ENCODE data around the gene MAPK8. TPM values are rescaled to one million over a fixed set of nuclear protein-coding genes. Genes with fewer than 3 reads are reported as not detected.
A peak's percentile ranks its signal among the peaks of the same experiment; 100 is the strongest.

MAPK8 gene
- total RNA-seq, 1 donor from 2014 or later, result 66.4 TPM

DNA sequence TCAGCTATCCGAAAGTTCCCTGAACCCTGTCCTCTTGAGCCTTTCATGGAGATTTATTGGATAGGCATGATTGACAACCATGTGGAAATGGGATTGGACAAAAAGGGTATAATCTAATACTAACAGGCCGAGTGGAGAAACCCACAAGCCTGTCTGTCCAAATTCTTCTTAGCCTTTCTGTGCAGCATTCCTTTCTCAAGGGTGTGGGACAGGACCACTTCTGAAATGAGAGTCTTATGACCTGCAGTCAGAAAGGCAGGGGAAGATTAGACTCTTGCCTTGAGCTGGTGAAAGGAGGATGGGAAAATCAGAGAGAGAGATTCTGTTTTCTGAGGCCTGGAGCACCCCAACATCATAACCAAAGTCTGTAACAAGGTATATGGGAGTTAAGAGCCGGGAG is 85.5 kb downstream of the MAPK8 start:
- no peaks in the 10 kb centered on the region for H3K27me3 Mint-ChIP-seq (ENCODE audit: low read depth)
- no peak for DNase-seq (ENCODE audit: low spot score in 2 of 2, unreplicated experiment in 2 of 2)
- H3K4me1 Mint-ChIP-seq, result peaks cover 16% of the 10 kb centered on the region
- no peak overlapping the region for H3K4me3 Mint-ChIP-seq
- no peak overlapping the region for H3K27ac Mint-ChIP-seq
- H3K9me3 Mint-ChIP-seq, result no peaks in the 10 kb centered on the region
- TF ChIP-seq, protein P1, sequence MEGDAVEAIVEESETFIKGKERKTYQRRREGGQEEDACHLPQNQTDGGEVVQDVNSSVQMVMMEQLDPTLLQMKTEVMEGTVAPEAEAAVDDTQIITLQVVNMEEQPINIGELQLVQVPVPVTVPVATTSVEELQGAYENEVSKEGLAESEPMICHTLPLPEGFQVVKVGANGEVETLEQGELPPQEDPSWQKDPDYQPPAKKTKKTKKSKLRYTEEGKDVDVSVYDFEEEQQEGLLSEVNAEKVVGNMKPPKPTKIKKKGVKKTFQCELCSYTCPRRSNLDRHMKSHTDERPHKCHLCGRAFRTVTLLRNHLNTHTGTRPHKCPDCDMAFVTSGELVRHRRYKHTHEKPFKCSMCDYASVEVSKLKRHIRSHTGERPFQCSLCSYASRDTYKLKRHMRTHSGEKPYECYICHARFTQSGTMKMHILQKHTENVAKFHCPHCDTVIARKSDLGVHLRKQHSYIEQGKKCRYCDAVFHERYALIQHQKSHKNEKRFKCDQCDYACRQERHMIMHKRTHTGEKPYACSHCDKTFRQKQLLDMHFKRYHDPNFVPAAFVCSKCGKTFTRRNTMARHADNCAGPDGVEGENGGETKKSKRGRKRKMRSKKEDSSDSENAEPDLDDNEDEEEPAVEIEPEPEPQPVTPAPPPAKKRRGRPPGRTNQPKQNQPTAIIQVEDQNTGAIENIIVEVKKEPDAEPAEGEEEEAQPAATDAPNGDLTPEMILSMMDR (IDR thresholded peaks at IDR 0.05; ENCODE audit: unreplicated experiment), result no peak
- no peaks in the 10 kb centered on the region for H3K36me3 Mint-ChIP-seq

DNA sequence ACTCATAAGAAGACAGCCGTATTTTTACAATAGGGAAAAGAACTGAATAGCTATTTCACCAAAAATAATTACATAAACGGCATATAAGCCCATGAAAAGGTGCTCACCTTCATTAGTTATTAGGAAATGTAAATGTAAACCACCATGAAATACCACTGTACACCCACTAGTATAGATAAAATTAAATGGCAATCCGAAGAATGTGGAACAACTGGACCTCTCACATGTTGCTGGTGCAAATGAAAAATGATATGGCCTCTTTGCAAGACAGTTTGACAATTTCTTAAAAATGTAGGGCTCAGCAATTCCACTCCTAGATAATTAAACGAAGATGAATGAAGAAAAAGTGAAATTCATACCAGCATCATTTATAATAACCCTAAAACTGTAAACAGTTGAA is 91.8 kb downstream of the MAPK8 start:
- H3K4me3 Mint-ChIP-seq, result no peak overlapping the region
- no peak overlapping the region for H3K27ac Mint-ChIP-seq
- no peaks in the 10 kb centered on the region for H3K27me3 Mint-ChIP-seq (ENCODE audit: low read depth)
- H3K36me3 Mint-ChIP-seq, result no peaks in the 10 kb centered on the region
- no peaks in the 10 kb centered on the region for H3K9me3 Mint-ChIP-seq
- TF ChIP-seq, protein P1 (IDR thresholded peaks at IDR 0.05; ENCODE audit: unreplicated experiment), result no peak
- no peak for DNase-seq (ENCODE audit: low spot score in 2 of 2, unreplicated experiment in 2 of 2)
- peaks cover 48% of the 10 kb centered on the region for H3K4me1 Mint-ChIP-seq

DNA sequence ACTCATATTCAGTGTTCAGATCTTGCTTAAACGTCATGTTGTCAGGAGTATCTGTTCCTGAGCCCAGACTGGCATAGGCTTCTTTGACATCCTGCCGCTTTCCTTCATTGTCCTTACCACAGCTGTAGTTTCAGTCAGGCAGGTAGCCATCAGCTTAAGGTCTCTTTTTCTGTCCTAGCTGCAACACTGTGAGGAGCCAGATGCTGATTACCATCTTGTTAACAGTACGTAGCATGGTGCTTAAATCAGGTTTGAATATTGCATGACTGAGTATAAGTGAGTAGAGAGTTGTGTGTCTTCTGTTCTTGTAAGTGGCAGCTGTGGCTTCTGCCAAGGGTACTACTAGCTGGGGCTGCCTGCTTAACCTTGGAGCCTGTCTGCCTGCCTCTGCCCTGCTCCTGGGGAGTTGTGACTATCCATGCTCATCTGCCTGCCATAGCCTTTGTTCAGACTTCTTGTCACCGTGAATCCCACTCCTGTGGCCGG is 92.6 kb downstream of the MAPK8 start:
- no peak overlapping the region for H3K4me3 Mint-ChIP-seq
- peak overlapping the region; percentile 71 for H3K27ac Mint-ChIP-seq

DNA sequence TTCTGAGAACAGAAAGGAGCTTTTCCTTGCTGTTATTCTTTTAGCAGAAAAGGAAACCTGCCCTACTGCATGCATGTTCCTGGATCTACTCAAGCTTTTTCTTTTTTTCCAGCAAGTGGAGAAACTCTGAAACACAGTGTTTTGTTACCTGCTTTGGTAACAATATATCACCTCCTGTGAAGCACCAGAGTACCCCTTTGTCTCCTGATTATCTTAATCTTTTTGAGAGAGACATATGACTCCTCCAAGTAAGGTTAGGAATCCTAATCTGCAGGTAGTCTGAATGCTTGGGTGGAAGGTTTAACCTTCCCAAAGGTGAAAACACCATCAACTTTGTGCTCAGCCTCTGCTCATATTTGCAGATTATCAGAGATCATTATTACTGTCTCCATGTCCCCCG is 93.1 kb downstream of the MAPK8 start:
- H3K9me3 Mint-ChIP-seq, result no peaks in the 10 kb centered on the region
- H3K36me3 Mint-ChIP-seq, result peaks cover 1% of the 10 kb centered on the region
- H3K27ac Mint-ChIP-seq, result peak overlapping the region; percentile 71
- H3K27me3 Mint-ChIP-seq (ENCODE audit: low read depth), result no peaks in the 10 kb centered on the region
- H3K4me3 Mint-ChIP-seq, result no peak overlapping the region
- peaks cover 48% of the 10 kb centered on the region for H3K4me1 Mint-ChIP-seq
- no peak for DNase-seq (ENCODE audit: low spot score in 2 of 2, unreplicated experiment in 2 of 2)
- TF ChIP-seq, protein P1 (IDR thresholded peaks at IDR 0.05; ENCODE audit: unreplicated experiment), result no peak

More for the DNA sequence above, 92.6 kb downstream of the MAPK8 start:
- TF ChIP-seq, protein P1 (IDR thresholded peaks at IDR 0.05; ENCODE audit: unreplicated experiment), result no peak
- Mint-ChIP-seq H3K27me3 (ENCODE audit: low read depth) (no peaks in the 10 kb centered on the region), H3K4me1 (peaks cover 48% of the 10 kb centered on the region), H3K9me3 (no peaks in the 10 kb centered on the region), H3K36me3 (no peaks in the 10 kb centered on the region)
- no peak for DNase-seq (ENCODE audit: low spot score in 2 of 2, unreplicated experiment in 2 of 2)

DNA sequence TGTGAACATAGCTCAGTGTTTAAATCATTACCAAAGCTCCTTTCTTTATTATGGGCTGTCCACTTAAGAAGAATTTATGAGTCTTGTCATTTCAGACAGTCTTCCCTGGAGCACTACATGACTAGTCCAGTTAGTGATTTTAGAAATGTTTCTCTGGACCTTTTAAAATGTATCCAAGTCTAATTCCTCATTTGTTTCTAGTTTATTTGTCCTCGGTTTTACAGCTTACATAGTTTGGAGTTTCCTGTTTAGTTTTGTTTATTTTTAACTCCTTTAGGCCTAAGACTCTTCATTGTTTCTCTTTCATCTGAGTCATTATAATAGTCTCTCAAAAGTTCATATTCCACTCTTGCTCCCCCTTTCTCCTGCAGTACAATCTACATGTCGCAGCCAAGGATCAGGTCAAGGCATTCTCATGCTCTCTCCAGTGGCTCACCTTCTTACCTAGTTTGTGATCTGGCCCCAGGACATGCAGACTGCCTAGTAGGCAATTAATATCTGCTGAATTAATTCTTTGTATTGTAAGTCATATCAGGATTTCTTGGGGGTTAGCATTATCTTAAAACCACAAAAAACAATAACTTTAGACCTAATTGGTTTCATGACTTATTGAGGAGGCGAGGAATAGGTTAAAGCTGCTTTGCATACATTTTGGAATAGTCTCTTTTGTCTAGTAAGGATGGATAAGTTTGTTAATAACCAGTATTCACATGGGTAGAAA is 93.8 kb downstream of the MAPK8 start:
- peak overlapping the region; percentile 36 for H3K27ac Mint-ChIP-seq
- H3K36me3 Mint-ChIP-seq, result peaks cover 3% of the 10 kb centered on the region
- H3K4me1 Mint-ChIP-seq, result peaks cover 50% of the 10 kb centered on the region
- no peak overlapping the region for H3K4me3 Mint-ChIP-seq
- no peaks in the 10 kb centered on the region for H3K27me3 Mint-ChIP-seq (ENCODE audit: low read depth)
- TF ChIP-seq, protein P1 (IDR thresholded peaks at IDR 0.05; ENCODE audit: unreplicated experiment), result no peak
- H3K9me3 Mint-ChIP-seq, result no peaks in the 10 kb centered on the region
- DNase-seq (ENCODE audit: low spot score in 2 of 2, unreplicated experiment in 2 of 2), result no peak
